Kidney (tissue), 14 donors: ENCODE measurements around the gene IMPACT. TPM values are rescaled to one million over a fixed set of nuclear protein-coding genes. Genes with fewer than 3 reads are reported as not detected.

Experiments used
- DNase-seq, 5 donors: peaks; one replicate each; pipeline ENCODE4 v3.0.0-alpha.2; 2013 to 2020
- FAIRE-seq: peaks from 2 replicates; lab custom pipeline; 2012; peaks lifted over from hg19 to GRCh38; lab: Jason Lieb, UNC
- H3K27ac ChIP-seq, 2 donors: one replicate each; pipeline ENCODE4 v1.7.0; 2013; ENCODE audit warnings: low read depth in 2 of 2, low read length in 2 of 2, inconsistent platforms in 1 of 2
- H3K27me3 ChIP-seq: one replicate; pipeline ENCODE4 v1.7.1; 2013; ENCODE audit warnings: low read length, inconsistent platforms; ENCODE audit not compliant: control insufficient read depth, insufficient read depth
- H3K36me3 ChIP-seq, 3 donors: one replicate each; pipeline versions ENCODE4 v1.7.0 to v1.7.1; 2013; ENCODE audit warnings: low read length in 3 of 3, control low read depth in 1 of 3, inconsistent platforms in 1 of 3; ENCODE audit not compliant: insufficient read depth in 3 of 3, control insufficient read depth in 2 of 3
- H3K4me1 ChIP-seq, 3 donors: one replicate each; pipeline versions ENCODE4 v1.7.0 to v1.7.1; 2013; ENCODE audit warnings: low read length in 3 of 3, inconsistent platforms in 1 of 3, low read depth in 1 of 3; ENCODE audit not compliant: control insufficient read depth in 2 of 3, insufficient read depth in 2 of 3
- H3K4me3 ChIP-seq, 3 donors: one replicate each; pipeline versions ENCODE4 v1.7.0 to v1.8.1; 2013; ENCODE audit warnings: low read length in 3 of 3, control low read depth in 1 of 3, inconsistent platforms in 1 of 3
- H3K9ac ChIP-seq, 3 donors: one replicate each; pipeline versions ENCODE4 v1.7.0 to v1.7.1; 2013; ENCODE audit warnings: low read length in 3 of 3, control low read depth in 1 of 3, inconsistent platforms in 1 of 3
- H3K9me3 ChIP-seq, 3 donors: one replicate each; pipeline versions ENCODE4 v1.7.0 to v1.7.1; 2013; ENCODE audit warnings: low read length in 3 of 3, control low read depth in 1 of 3, inconsistent platforms in 1 of 3; ENCODE audit not compliant: control insufficient read depth in 2 of 3, insufficient read depth in 1 of 3
- CTCF ChIP-seq: IDR thresholded peaks from 3 replicates; pipeline ENCODE4 v1.5.1; 2012; ENCODE audit warnings: mild to moderate bottlenecking, moderate library complexity, borderline replicate concordance; ENCODE audit not compliant: insufficient read depth; ENCODE audit errors: extremely low read depth
- intact Hi-C: fragments of 100-400 bp; cut with DNase I; formaldehyde crosslinking; loops from one replicate; pipeline ENCODE4 v1.11.1; 2022
- polyA plus RNA-seq: library from polyadenylated mRNA; stranded (reverse); fragments of 350-450 nt; fragmentation: Illumina TruSeq; extraction: RNeasy Lipid Tissue Mini Kit (QIAGEN cat#74804); gene quantifications from one replicate; pipeline ENCODE4 v1.2.3, GENCODE V29; 2014; ENCODE audit warnings: low read depth, low replicate concordance; ENCODE audit not compliant: insufficient read depth
- total RNA-seq: library from RNA; stranded (reverse); fragmentation: NEBNext Ultra II Directional; extraction: Animal tissue kit (Norgen Biotek cat#: 25700); gene quantifications from one replicate; pipeline ENCODE4 v1.2.1, GENCODE V29; 2021
- donor health status: control.
- donor health status: control.
- donor health status: control.
- donor health status: control.
- donor health status: control.
- donor health status: DM: yes; HTN: yes; CAD: no.
- donor health status: Normal renal cell carcinoma (clear cell type).

IMPACT gene
- total and polyA plus RNA-seq, 2 donors from 2014 or later: 21.7 to 38.0 TPM

- intact Hi-C loops: no loop called here
These were observed 4.6 kb upstream of the IMPACT start for GRCh38 chr18:24421831-24422230.

GRCh38 chr18:24426073-24426397 lies 435 bp upstream of the IMPACT start:
- Histone ChIP-seq H3K27ac (peak overlapping the region in 1 of 2 donors; percentile 23), H3K36me3 (no peaks in the 10 kb centered on the region), H3K9ac (peak overlapping the region in 1 of 3 donors; percentile 6), H3K4me3 (peak overlapping the region; percentile 44 to 87 (median 78)), H3K27me3 (peaks cover 5% of the 10 kb centered on the region), H3K4me1 (peaks cover 0 to 3% (median 2%) of the 10 kb centered on the region in 3 donors), H3K9me3 (peaks cover 0 to 7% (median 0%) of the 10 kb centered on the region in 3 donors)
- intact Hi-C loops: no loop called here
- FAIRE-seq (no peak), DNase-seq (no peak)
- no peak for TF ChIP-seq CTCF

More at GRCh38 chr18:24421831-24422230, 4.6 kb upstream of the IMPACT start:
- FAIRE-seq (no peak), DNase-seq (no peak)
- peaks cover 0 to 7% (median 0%) of the 10 kb centered on the region in 3 donors for H3K9me3 ChIP-seq
- no peaks in the 10 kb centered on the region for H3K36me3 ChIP-seq
- H3K4me1 ChIP-seq: no peaks in the 10 kb centered on the region
- TF ChIP-seq CTCF: no peak
- no peak overlapping the region for H3K4me3 ChIP-seq
- H3K27me3 ChIP-seq: peaks cover 5% of the 10 kb centered on the region
- H3K9ac ChIP-seq: no peak overlapping the region
- H3K27ac ChIP-seq: no peak overlapping the region

- intact Hi-C loops: no loop called here
- Histone ChIP-seq H3K9ac (peak overlapping the region in 1 of 3 donors; percentile 83), H3K9me3 (peaks cover 0 to 7% (median 0%) of the 10 kb centered on the region in 3 donors), H3K27me3 (peaks cover 5% of the 10 kb centered on the region), H3K27ac (no peak overlapping the region), H3K36me3 (no peaks in the 10 kb centered on the region), H3K4me3 (peak overlapping the region in 2 of 3 donors; percentile 26 to 87), H3K4me1 (peaks cover 0 to 3% (median 2%) of the 10 kb centered on the region in 3 donors)
- no peak for TF ChIP-seq CTCF
- DNase-seq (peak in 2 of 5 donors; percentile 10), FAIRE-seq (no peak)
These were observed 1.0 kb downstream of the IMPACT start for GRCh38 chr18:24427484-24427883.

- H3K9me3 ChIP-seq: peaks cover 0 to 7% (median 0%) of the 10 kb centered on the region in 3 donors
- intact Hi-C loops: no loop called here
- no peak overlapping the region for H3K27ac ChIP-seq
- H3K4me1 ChIP-seq: peaks cover 0 to 3% (median 2%) of the 10 kb centered on the region in 3 donors
- H3K9ac ChIP-seq: no peak overlapping the region
- FAIRE-seq (no peak), DNase-seq (no peak)
- TF ChIP-seq CTCF: no peak
- H3K4me3 ChIP-seq: no peak overlapping the region
- H3K36me3 ChIP-seq: peaks cover 0 to 3% (median 0%) of the 10 kb centered on the region in 3 donors
- H3K27me3 ChIP-seq: peaks cover 3% of the 10 kb centered on the region
These were observed 2.2 kb downstream of the IMPACT start for GRCh38 chr18:24428709-24429108.
